ENCODE results near the gene TRIM59.

DNA sequence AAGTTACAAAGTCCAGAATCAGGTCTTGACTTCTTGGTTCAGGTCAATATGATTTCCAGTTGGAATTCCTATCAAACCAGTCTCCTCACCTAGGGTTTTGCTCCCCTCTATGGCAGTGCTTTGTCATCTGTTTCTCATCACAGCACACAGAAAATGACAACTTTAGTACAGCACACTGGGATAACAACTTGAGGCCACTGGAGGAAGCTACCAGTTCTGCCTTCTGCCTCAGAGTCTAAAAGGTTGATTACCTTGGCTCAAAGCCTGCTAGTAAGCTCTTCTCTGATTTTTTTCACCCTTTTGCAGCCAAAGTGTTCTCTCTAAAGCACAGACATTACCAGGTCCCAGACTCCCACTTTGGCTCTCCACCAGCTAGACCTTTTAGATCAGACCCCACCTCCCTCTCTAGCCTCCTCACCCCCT, 24.8 kb upstream of the TRIM59 start:
- TF ChIP-seq CTCF (IDR thresholded peaks at IDR 0.05 in 4 of 5, conservative IDR thresholded peaks at IDR 0.05 in 1 of 5) (no peak), POLR2A (IDR thresholded peaks at IDR 0.05) (no peak)

All from gastrocnemius medialis (tissue), 4 donors.